K562 (cell line): ENCODE measurements around the gene CORO2A. TPM values are rescaled to one million over a fixed set of nuclear protein-coding genes. Genes with fewer than 3 reads are reported as not detected.

Experiments used
- ATAC-seq: fragments of 200-7000 bp; cut with Tn5 transposase; 3 replicates; pipeline ENCODE4 v1.9.1; 2020; ENCODE audit warnings: moderate library complexity
- BruUV-seq: library from RNA; stranded (reverse); fragments of 400-500 nt; replicated peaks from 2 replicates; lab custom pipeline; 2021; lab: Mats Ljungman, UMichigan
- CTCF ChIA-PET: fragments of 300-600 bp; formaldehyde crosslinking; extraction: SDS; loops from one replicate; lab custom pipeline; 2021; ENCODE audit warnings: low intra/inter-chr PET ratio; lab: Yijun Ruan, JAX
- POLR2A ChIA-PET: fragments of 300-600, 350-650 bp; sonication (Branson Sonifier 250); formaldehyde crosslinking; extraction: SDS; loops from one replicate; lab custom pipeline; 2021; ENCODE audit warnings: antibody characterized with exemption, inconsistent platforms; lab: Yijun Ruan, JAX
- DNase-seq, 4 experiments: peaks; one replicate each; pipeline versions ENCODE4 v3.0.0 to v3.0.0-alpha.2; 2011 to 2018; ENCODE audit warnings: low spot score in 3 of 4, mixed read lengths in 3 of 4; ENCODE audit errors: extremely low read depth in 1 of 4
- FAIRE-seq: peaks from 2 replicates; lab custom pipeline; 2011; peaks lifted over from hg19 to GRCh38; lab: Jason Lieb, UNC
- H2AFZ ChIP-seq: 2 replicates; pipeline ENCODE4 v1.6.0; 2011; ENCODE audit warnings: low read depth, low read length, control low read depth, inconsistent platforms
- H3K27ac ChIP-seq: fragments of 200-600 bp; 3 replicates; pipeline ENCODE4 v1.8.0; 2011; ENCODE audit warnings: low read depth, mild to moderate bottlenecking, control low read depth, inconsistent platforms, low read length, moderate library complexity, mixed read lengths; ENCODE audit errors: extremely low read depth
- H3K27me3 ChIP-seq, 2 experiments: fragments of 300-600 bp in 1 of 2; 2 replicates in 1 of 2; 3 replicates in 1 of 2; pipeline versions ENCODE4 v1.6.0 to v1.8.0; 2011; ENCODE audit warnings: inconsistent platforms in 2 of 2, low read length in 2 of 2, mild to moderate bottlenecking in 1 of 2, mixed read lengths in 1 of 2, moderate library complexity in 1 of 2; ENCODE audit not compliant: control insufficient read depth in 2 of 2, insufficient read depth in 2 of 2
- H3K36me3 ChIP-seq: fragments of 300-600 bp; 3 replicates; pipeline ENCODE4 v1.8.0; 2011; ENCODE audit warnings: mild to moderate bottlenecking, low read length, inconsistent platforms; ENCODE audit not compliant: control insufficient read depth, insufficient read depth
- H3K4me1 ChIP-seq, 2 experiments: fragments of 200-600 bp in 1 of 2; replicated peaks in 1 of 2; 2 replicates in 1 of 2; 3 replicates in 1 of 2; pipeline versions ENCODE4 v1.5.1 to v1.8.0; 2011; ENCODE audit warnings: inconsistent platforms in 2 of 2, low read length in 2 of 2, mild to moderate bottlenecking in 1 of 2, mixed read lengths in 1 of 2, moderate library complexity in 1 of 2; ENCODE audit not compliant: control insufficient read depth in 2 of 2, insufficient read depth in 2 of 2
- H3K4me2 ChIP-seq: 2 replicates; pipeline ENCODE4 v1.6.1; 2011; ENCODE audit warnings: low read length, control low read depth, inconsistent platforms, mixed read lengths; ENCODE audit not compliant: insufficient read depth
- H3K4me3 ChIP-seq: fragments of 200-600 bp; sonication (generic), shearing (Covaris generic); 2 replicates; pipeline ENCODE4 v1.5.1; 2016; ENCODE audit warnings: control low read depth, inconsistent platforms
- H3K79me2 ChIP-seq: fragments of 200-600 bp; 3 replicates; pipeline ENCODE4 v1.8.0; 2011; ENCODE audit warnings: low read length, inconsistent platforms; ENCODE audit not compliant: control insufficient read depth, insufficient read depth
- H3K9ac ChIP-seq, 2 experiments: 2 replicates each; pipeline versions ENCODE4 v1.6.0 to v1.6.1; 2011; ENCODE audit warnings: low read depth in 2 of 2, low read length in 2 of 2, control low read depth in 1 of 2, inconsistent platforms in 1 of 2, mild to moderate bottlenecking in 1 of 2, mixed read lengths in 1 of 2; ENCODE audit not compliant: insufficient read depth in 1 of 2
- H3K9me1 ChIP-seq: one replicate; pipeline ENCODE4 v1.6.0; 2011; ENCODE audit warnings: inconsistent platforms, mild to moderate bottlenecking, low read length, moderate library complexity; ENCODE audit not compliant: control insufficient read depth, insufficient read depth
- H3K9me3 ChIP-seq: replicated peaks from 2 replicates; pipeline ENCODE4 v1.5.1; 2011; ENCODE audit warnings: low read depth, low read length, inconsistent platforms; ENCODE audit not compliant: control insufficient read depth, insufficient read depth
- H4K20me1 ChIP-seq: replicated peaks from 2 replicates; pipeline ENCODE4 v1.6.1; 2011; ENCODE audit warnings: low read length, inconsistent platforms, mixed read lengths; ENCODE audit not compliant: control insufficient read depth, insufficient read depth
- LEF1 ChIP-seq: fragments of 450-650 bp; IDR thresholded peaks from 2 replicates; pipeline ENCODE4 v1.6.1; 2016; ENCODE audit warnings: mild to moderate bottlenecking
- RBM25 ChIP-seq: fragments of 200-400 bp; formaldehyde crosslinking; IDR thresholded peaks from 2 replicates; pipeline ENCODE4 v1.6.1; 2018; ENCODE audit warnings: low read length, low read depth, moderate library complexity; ENCODE audit not compliant: severe bottlenecking
- SMARCC2 ChIP-seq: fragments of 450-650 bp; IDR thresholded peaks from 2 replicates; pipeline ENCODE4 v1.6.1; 2017; ENCODE audit warnings: antibody characterized with exemption, moderate library complexity, mild to moderate bottlenecking, low read depth
- SPI1 ChIP-seq: IDR thresholded peaks from 2 replicates; pipeline ENCODE4 v1.6.1; 2011; ENCODE audit warnings: low read depth, low read length, control low read depth, borderline replicate concordance
- ZNF444 ChIP-seq: fragments of 250-450 bp; sonication (Bioruptor Pico); IDR thresholded peaks from 2 replicates; pipeline ENCODE4 v1.4.0; 2020; ENCODE audit warnings: mild to moderate bottlenecking, moderate library complexity
- WGBS: fragments of 100-300 bp; shearing (Covaris generic); methylation state at CpG from one replicate; pipeline ENCODE4 v1.1.6; 2016; ENCODE audit warnings: low coverage, mixed read lengths; ENCODE audit not compliant: insufficient coverage; ENCODE audit errors: missing lambda C conversion rate; 5-methylcytosine and 5-hydroxymethylcytosine counted together
- in situ Hi-C: fragments of 300-500 bp; cut with MboI; formaldehyde crosslinking; loops from 4 replicates; pipeline ENCODE4 v1.15.0; 2018; ENCODE audit warnings: inconsistent platforms, mixed read lengths
- intact Hi-C: fragments of 100-400 bp; cut with micrococcal nuclease; formaldehyde crosslinking; loops from 2 replicates; pipeline ENCODE4 v1.14.2; 2022
- polyA plus RNA-seq, 8 experiments: library from polyadenylated mRNA; depleted of rRNA in 4 of 8; stranded (reverse) in 5 of 8; unstranded in 3 of 8; fragments of >200 nt; fragmentation: Nextera tagmentation in 2 of 8; fragmentation: Illumina TruSeq in 1 of 8; extraction: Ambion mirVana in 2 of 8; extraction: Trizol in 1 of 8; gene quantifications; 2 replicates each; pipeline versions ENCODE4 v1.2.1 to v1.2.3, GENCODE V29; 2011 to 2014; ENCODE audit warnings: inconsistent platforms in 1 of 8, missing spikeins in 1 of 8
- total RNA-seq, 7 experiments: library from RNA; depleted of rRNA in 6 of 7; stranded (reverse); fragments of >200 nt in 6 of 7; fragmentation: Illumina TruSeq in 2 of 7; extraction: Trizol in 2 of 7; gene quantifications; 2 replicates each; pipeline versions ENCODE4 v1.2.1 to v1.2.3, GENCODE V29; 2011 to 2021; ENCODE audit warnings: low replicate concordance in 1 of 7

CORO2A gene
- total and polyA plus RNA-seq, 9 of the 15 experiments (the other 6 are each of a cell fraction or from before 2014, with no cell fraction given) = 9.5 to 26.6 (median 18.0) TPM

DNA sequence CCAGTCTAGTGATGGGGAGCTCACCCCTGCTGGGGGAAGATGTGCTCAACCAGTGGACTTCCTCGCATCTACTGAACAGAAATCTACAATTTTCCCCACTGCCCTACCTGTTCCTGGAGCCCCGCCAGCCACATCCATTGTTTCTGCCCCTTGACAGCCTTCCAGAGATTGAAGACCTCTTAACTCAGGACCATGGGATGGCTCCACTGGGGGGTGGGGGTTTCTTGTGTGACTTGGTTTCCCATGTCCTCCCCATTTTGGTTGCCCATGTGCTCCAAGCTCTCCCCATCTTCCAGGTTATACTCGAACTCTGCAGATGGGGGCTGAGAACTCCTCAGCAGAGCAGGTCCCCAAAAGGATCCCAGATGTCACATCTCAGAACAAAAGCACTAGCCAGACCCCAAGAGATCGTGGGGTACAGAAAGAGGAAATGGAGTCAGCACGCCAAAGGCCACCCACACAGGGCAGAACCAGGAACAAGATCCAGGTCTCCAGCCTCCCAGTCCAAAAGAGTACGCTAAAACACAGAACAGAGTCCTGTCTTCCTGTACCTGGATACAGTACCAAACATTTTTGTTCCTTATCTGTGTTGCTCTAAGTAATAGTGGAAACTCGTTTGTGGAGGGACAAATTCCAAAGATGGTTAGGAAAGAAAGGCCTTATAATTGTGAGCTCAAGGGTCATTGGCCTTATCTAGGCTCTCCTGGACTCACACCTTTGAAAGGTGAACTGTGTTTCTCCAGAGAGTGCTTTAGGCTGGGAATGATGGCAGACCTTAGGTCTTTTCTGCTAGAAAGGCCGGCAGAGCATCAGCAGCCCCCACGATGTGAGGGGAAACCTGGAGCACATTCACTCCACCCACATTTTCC is 15.8 kb downstream of the CORO2A start:
- Histone ChIP-seq H2AFZ (no peak overlapping the region), H3K4me3 (no peak overlapping the region), H3K9me1 (no peaks in the 10 kb centered on the region), H3K9me3 (no peaks in the 10 kb centered on the region), H3K36me3 (peaks cover 9% of the 10 kb centered on the region; the same call in 2 of the 3 replicates), H3K27me3 (no peaks in the 10 kb centered on the region), H4K20me1 (no peaks in the 10 kb centered on the region; the same call in 1 of the 2 replicates), H3K4me1 (peaks cover 47 to 58% of the 10 kb centered on the region in 2 experiments), H3K9ac (peak overlapping the region in 1 of 2 experiments; percentile 39; a peak in 1 of 4 replicates), H3K27ac (peak overlapping the region; percentile 20; the same call in 2 of the 3 replicates), H3K79me2 (peaks cover 85% of the 10 kb centered on the region)
- 50% methylated on average over 9 of the region's 9 CpGs for WGBS
- no peak for DNase-seq
- no peak for FAIRE-seq
- BruUV-seq = no TSS peak
- in situ Hi-C loops = no loop called here
- ATAC-seq = no peak
- ChIA-PET CTCF (no interaction called here), POLR2A (interaction anchor here (0.6 to 1.8 kb wide), 5 partner anchors 9 to 80 kb away, joined by 3 to 6 read pairs (median 3); no protein-coding TSS in a partner anchor)
- no peak for TF ChIP-seq SMARCC2
- TF ChIP-seq SPI1 = peak; percentile 21; the same call in 1 of the 2 replicates
- TF ChIP-seq, all 486 proteins: peak for 1
- intact Hi-C loops = no loop called here
- peak overlapping the region; percentile 8; the same call in 1 of the 2 replicates for H3K4me2 ChIP-seq

GRCh38 chr9:98175762-98176161 is 16.7 kb downstream of the CORO2A start:
- ChIA-PET POLR2A (interaction anchor here (0.8 to 1.8 kb wide), 2 partner anchors 10 to 45 kb away, joined by 3 to 6 read pairs; no protein-coding TSS in a partner anchor), CTCF (no interaction called here)
- H2AFZ ChIP-seq = no peak overlapping the region
- in situ Hi-C loops = no loop called here
- H3K4me2 ChIP-seq = no peak overlapping the region; the same call in 1 of the 2 replicates
- peaks cover 78% of the 10 kb centered on the region for H3K79me2 ChIP-seq
- no peak for FAIRE-seq
- H3K4me1 ChIP-seq = peaks cover 45 to 51% of the 10 kb centered on the region in 2 experiments; a peak in 4 of 5 replicates
- peak overlapping the region; percentile 62; the same call in 1 of the 3 replicates for H3K27ac ChIP-seq
- ATAC-seq = no peak
- BruUV-seq = no TSS peak
- intact Hi-C loops = no loop called here
- 45% methylated on average over 3 of the region's 3 CpGs for WGBS
- no peaks in the 10 kb centered on the region for H3K27me3 ChIP-seq
- no peaks in the 10 kb centered on the region for H3K9me1 ChIP-seq
- no peak for DNase-seq
- TF ChIP-seq LEF1 = no peak
- TF ChIP-seq ZNF444 (CRISPR knock-in tag) = no peak
- peak; percentile 41 for TF ChIP-seq RBM25
- TF ChIP-seq, all 486 proteins: peak for 1
- Histone ChIP-seq H4K20me1 (no peaks in the 10 kb centered on the region; the same call in 1 of the 2 replicates), H3K36me3 (peaks cover 9% of the 10 kb centered on the region; the same call in 2 of the 3 replicates), H3K9ac (peak overlapping the region in 1 of 2 experiments; percentile 78; a peak in 1 of 4 replicates), H3K4me3 (no peak overlapping the region), H3K9me3 (no peaks in the 10 kb centered on the region)
